Measurements from ENCODE around the gene HYAL1.
"Not testable (repeated sequence)": the region's sequence is repeated elsewhere in the genome, so short reads cannot be mapped to it uniquely, and the experiment has no call there.

HYAL1 gene

GRCh38 chr3:50314342-50314741 lies 11.0 kb upstream of the HYAL1 start:
- no peak for DNase-seq (ENCODE audit: low spot score)
- in situ Hi-C loops (cut with MboI; ENCODE audit: low pct_unique_long_range_greater_than_20kb, low sequenced_read_pairs, unreplicated experiment): no loop called here
- no peak for TF ChIP-seq CTCF (IDR thresholded peaks at IDR 0.05; ENCODE audit: extremely low read depth, insufficient read depth, missing control alignments)

DNA sequence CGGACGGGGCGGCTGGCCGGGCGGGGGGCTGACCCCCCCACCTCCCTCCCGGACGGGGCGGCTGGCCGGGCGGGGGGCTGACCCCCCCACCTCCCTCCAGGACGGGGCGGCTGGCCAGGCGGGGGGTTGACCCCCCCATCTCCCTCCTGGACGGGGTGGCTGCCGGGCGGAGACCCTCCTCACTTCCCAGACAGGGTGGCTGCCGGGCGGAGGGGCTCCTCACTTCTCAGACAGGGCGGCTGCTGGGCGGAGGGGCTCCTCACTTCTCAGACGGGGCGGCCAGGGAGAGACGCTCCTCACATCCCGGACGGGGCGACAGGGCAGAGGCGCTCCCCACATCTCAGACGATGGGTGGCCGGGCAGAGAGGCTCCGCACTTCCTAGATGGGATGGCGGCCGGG lies 8.7 kb upstream of the HYAL1 start:
- in situ Hi-C loops (cut with MboI; ENCODE audit: low pct_unique_long_range_greater_than_20kb, low sequenced_read_pairs, unreplicated experiment); DNase-seq (ENCODE audit: low spot score): not testable (repeated sequence)

DNA sequence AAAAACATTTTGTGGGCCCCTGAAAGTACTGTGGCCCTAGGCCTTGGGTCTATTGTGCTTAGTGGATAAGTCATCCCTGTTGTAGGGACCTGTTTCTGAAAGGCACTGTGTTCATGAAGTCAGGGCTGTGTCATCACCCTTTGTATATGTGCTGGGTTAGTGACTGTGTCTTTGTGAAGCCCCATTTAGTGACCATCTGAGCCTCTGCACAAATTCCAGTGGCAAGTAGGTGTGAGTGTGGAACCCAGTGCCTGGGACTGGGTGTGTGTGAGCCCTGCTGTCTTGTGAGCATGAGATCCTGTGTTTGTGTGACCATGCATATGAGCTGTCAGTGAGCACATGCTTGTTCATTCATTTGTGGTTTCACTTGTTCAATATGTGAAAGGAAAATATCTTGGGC lies 1.2 kb upstream of the HYAL1 start:
- in situ Hi-C loops (cut with MboI; ENCODE audit: low pct_unique_long_range_greater_than_20kb, low sequenced_read_pairs, unreplicated experiment): no loop called here
- DNase-seq (ENCODE audit: low spot score): no peak
- TF ChIP-seq CTCF (IDR thresholded peaks at IDR 0.05; ENCODE audit: extremely low read depth, insufficient read depth, missing control alignments): no peak

DNA sequence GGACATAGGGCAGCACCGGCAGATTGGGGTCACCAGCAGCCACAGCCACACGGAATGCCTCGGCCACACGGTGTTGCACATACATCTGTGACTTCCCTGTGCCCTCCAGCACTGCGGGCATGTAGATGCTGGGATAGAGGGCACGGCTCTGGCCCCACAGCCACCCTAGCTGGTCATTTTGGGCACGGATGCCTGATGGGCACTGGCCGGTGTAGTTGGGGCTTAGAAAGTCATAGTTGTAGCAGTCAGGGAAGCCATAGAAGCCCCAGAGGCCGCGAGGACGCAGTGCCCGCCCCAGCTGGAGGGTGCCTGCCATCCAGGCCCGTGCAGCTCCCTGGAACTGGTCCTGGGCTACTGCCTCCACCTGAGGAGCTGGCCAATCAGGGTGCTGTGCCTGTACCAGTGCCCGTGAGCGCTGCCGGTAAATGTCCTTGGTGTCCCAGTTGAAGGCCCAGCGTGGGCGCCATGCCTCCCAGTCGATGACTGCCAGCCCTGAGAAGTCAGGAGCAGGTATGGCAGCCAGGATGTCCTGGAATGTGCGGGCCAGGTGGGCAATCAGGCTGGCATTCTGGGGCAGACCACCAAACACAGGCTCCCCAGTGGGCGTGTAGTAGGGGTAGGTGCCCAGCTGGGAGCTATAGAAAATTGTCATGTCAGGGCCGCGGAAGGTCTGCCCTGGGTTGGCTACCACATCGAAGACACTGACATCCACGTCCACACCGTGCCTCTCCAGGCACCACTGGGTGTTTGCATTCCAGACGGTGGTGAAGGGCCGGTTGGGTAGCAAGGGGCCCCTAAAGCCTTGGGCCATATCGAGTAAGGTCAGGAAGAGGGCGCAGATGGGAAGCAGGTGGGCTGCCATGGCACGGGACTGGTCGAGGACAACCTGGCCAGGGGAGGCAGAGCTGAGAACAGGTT lies 1.0 kb downstream of the HYAL1 start:
- in situ Hi-C loops (cut with MboI; ENCODE audit: low pct_unique_long_range_greater_than_20kb, low sequenced_read_pairs, unreplicated experiment): no loop called here
- no peak for DNase-seq (ENCODE audit: low spot score)
- no peak for TF ChIP-seq CTCF (IDR thresholded peaks at IDR 0.05; ENCODE audit: extremely low read depth, insufficient read depth, missing control alignments)

GRCh38 chr3:50300681-50301254 lies 2.6 kb downstream of the HYAL1 start:
- no peak for TF ChIP-seq CTCF (IDR thresholded peaks at IDR 0.05; ENCODE audit: extremely low read depth, insufficient read depth, missing control alignments)
- DNase-seq (ENCODE audit: low spot score): no peak
- in situ Hi-C loops (cut with MboI; ENCODE audit: low pct_unique_long_range_greater_than_20kb, low sequenced_read_pairs, unreplicated experiment): no loop called here

DNA sequence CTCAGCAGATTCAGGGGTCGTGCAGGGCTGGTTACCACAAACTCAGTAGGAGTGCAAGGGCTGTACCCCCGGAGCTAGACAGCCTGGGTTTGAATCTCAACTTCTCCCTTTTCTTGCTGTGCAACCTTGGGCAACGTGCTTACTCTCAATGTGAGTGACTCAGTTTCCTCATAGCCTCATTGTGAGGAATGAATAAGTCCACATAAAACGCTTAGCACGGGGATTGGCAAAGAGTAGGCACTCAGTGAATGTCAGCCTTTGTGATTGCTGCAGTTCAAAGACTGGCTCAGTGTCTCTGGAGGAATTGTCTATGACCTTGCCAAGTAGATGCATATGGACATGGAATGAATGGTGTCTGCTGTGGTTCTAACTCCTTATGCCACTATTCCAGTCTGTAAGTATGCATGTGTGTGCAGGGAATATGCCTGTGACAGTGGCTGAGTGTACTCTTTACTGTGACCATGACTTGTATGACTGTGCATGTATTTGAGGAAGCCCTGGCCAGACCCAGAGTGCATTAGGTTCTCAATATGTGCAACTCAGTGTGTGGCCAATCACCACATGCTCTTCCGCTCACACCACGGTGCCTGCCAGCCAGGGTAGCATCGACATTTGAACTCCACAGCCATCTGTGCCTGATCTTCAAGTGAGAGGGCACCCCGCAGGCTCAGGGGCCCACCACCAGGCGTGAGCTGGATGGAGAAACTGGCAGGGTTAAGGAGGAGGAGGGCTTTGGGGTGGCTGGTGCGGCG lies 3.3 kb downstream of the HYAL1 start:
- in situ Hi-C loops (cut with MboI; ENCODE audit: low pct_unique_long_range_greater_than_20kb, low sequenced_read_pairs, unreplicated experiment): no loop called here
- no peak for TF ChIP-seq CTCF (IDR thresholded peaks at IDR 0.05; ENCODE audit: extremely low read depth, insufficient read depth, missing control alignments)
- no peak for DNase-seq (ENCODE audit: low spot score)

DNA sequence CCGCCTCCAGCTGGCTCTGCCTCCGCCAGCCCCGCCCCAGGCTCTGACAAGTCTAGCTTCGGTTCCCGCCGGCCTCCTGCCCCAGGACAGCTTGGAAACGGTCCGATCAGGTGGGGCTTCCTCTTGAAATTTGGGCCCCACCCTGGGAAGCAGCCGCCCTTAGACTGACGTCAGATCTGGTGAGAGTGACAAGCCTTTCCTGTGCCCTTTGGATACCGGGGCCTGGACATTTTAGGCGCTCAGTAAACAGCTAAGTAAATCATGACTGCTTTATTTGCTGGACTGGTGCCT lies 3.8 kb downstream of the HYAL1 start:
- no peak for DNase-seq (ENCODE audit: low spot score)
- in situ Hi-C loops (cut with MboI; ENCODE audit: low pct_unique_long_range_greater_than_20kb, low sequenced_read_pairs, unreplicated experiment): no loop called here
- no peak for TF ChIP-seq CTCF (IDR thresholded peaks at IDR 0.05; ENCODE audit: extremely low read depth, insufficient read depth, missing control alignments)
